GM10248 (cell line): Measurements from ENCODE around the gene NLGN4Y.

Experiments used
- CTCF ChIA-PET: fragments of 300-600 bp; sonication (Branson Sonifier 250); formaldehyde crosslinking; extraction: SDS; loops from one replicate; lab custom pipeline; 2021; ENCODE audit warnings: antibody characterized with exemption; lab: Yijun Ruan, JAX
- POLR2A ChIA-PET: fragments of 350-650 bp; sonication (Branson Sonifier 250); formaldehyde crosslinking; extraction: SDS; loops from one replicate; lab custom pipeline; 2020; ENCODE audit warnings: antibody characterized with exemption; lab: Yijun Ruan, JAX
- DNase-seq: peaks from one replicate; pipeline ENCODE4 v3.0.0; 2012; ENCODE audit errors: extremely low spot score
- TF ChIP-seq, protein P1 (sequence below): IDR thresholded peaks from 2 replicates; pipeline ENCODE4 v1.5.1; 2012; ENCODE audit warnings: mild to moderate bottlenecking, low read depth; ENCODE audit errors: extremely low read depth, missing control alignments, control extremely low read depth

Gene NLGN4Y

DNA sequence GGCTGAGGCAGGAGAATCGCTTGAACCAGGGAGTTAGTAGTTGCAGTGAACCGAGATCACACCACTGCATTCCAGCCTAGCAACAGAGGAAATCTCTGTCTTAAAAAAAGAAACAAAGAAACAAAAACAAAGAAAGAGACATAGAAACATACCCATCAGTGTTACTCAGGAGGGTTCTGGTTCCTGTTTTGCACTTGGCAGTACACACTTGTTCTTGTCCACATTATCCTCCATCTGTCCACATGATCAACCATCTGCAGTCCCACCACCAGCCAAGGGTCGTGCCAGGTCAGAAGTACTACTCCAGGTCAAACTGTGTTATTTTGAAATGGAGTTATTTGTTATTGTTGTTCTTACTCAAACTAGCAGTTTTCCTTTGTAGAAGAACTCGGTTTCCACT lies 62.4 kb downstream of the NLGN4Y start:
- TF ChIP-seq, protein P1, sequence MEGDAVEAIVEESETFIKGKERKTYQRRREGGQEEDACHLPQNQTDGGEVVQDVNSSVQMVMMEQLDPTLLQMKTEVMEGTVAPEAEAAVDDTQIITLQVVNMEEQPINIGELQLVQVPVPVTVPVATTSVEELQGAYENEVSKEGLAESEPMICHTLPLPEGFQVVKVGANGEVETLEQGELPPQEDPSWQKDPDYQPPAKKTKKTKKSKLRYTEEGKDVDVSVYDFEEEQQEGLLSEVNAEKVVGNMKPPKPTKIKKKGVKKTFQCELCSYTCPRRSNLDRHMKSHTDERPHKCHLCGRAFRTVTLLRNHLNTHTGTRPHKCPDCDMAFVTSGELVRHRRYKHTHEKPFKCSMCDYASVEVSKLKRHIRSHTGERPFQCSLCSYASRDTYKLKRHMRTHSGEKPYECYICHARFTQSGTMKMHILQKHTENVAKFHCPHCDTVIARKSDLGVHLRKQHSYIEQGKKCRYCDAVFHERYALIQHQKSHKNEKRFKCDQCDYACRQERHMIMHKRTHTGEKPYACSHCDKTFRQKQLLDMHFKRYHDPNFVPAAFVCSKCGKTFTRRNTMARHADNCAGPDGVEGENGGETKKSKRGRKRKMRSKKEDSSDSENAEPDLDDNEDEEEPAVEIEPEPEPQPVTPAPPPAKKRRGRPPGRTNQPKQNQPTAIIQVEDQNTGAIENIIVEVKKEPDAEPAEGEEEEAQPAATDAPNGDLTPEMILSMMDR = no peak
- CTCF ChIA-PET = no interaction called here
- POLR2A ChIA-PET = no interaction called here
- no peak for DNase-seq

- ChIA-PET CTCF (no interaction called here), POLR2A (no interaction called here)
- TF ChIP-seq, protein P1 = no peak
- DNase-seq = no peak
Observed at GRCh38 chrY:14601372-14601771, 77.0 kb downstream of the NLGN4Y start.

GRCh38 chrY:14617625-14618024 lies 93.3 kb downstream of the NLGN4Y start:
- TF ChIP-seq, protein P1 = no peak
- no peak for DNase-seq
- CTCF ChIA-PET = no interaction called here
- POLR2A ChIA-PET = no interaction called here

- ChIA-PET CTCF (no interaction called here), POLR2A (no interaction called here)
- DNase-seq = no peak
- TF ChIP-seq, protein P1 = no peak
Observed at GRCh38 chrY:14618513-14618912, 94.2 kb downstream of the NLGN4Y start.

DNA sequence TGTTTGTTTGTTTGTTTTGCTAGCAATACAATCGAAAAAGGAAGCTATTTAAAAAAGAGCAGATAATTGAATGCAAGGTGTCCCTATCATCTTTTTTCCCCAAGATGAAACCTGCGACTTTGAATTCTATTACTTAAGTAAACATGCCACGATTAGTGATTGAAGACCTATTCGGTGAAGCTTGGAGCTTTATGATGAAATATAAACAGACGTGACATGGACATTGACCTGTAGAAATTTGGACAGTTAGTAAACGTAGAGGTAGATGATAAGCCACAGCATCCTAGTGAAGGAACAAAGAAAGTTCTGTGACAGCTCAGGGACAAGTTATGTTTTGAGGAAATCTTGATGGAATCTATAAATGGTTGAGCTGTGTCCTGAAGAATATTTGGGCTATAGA lies 103.9 kb downstream of the NLGN4Y start:
- no peak for DNase-seq
- ChIA-PET CTCF (interaction anchor here (1.4 kb wide), 1 partner anchor 56 kb away, joined by 3 read pairs; no protein-coding TSS in a partner anchor), POLR2A (no interaction called here)
- TF ChIP-seq, protein P1 = no peak

DNA sequence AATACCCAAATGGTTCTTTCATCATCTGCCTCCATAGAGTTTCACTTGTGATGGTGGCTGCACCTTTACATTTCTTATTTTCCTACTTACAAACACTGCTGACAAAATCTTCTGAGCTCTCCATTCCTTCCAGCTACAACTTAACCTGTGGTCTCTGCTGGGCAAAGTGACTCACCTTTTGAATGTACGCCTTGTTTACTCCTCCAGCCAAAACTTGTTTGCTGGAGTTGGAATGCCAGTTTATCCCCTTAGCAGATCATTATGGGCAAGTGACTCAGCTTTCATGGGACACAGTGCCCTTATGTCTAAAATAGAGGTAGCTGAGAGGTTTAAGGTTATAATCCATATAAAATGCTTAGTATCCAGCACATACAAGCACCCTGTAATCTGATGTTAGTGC lies 107.3 kb downstream of the NLGN4Y start:
- DNase-seq = no peak
- POLR2A ChIA-PET = no interaction called here
- CTCF ChIA-PET = no interaction called here
- TF ChIP-seq, protein P1 = no peak

GRCh38 chrY:14633718-14634117 lies 109.4 kb downstream of the NLGN4Y start:
- POLR2A ChIA-PET = no interaction called here
- TF ChIP-seq, protein P1 = no peak
- DNase-seq = no peak
- CTCF ChIA-PET = no interaction called here
